Chondrocyte (in vitro differentiated cells): ENCODE results near the gene GAS2L1. TPM values are rescaled to one million over a fixed set of nuclear protein-coding genes. Genes with fewer than 3 reads are reported as not detected.
A peak's percentile ranks its signal among the peaks of the same experiment; 100 is the strongest.

Experiments used
- DNase-seq: peaks from one replicate; pipeline ENCODE4 v3.0.0; 2021; ENCODE audit warnings: mixed read lengths, low spot score
- H3K27ac Mint-ChIP-seq: one replicate; pipeline ENCODE4 v1.8.0; 2021; ENCODE audit warnings: mild to moderate bottlenecking, moderate library complexity, mixed read lengths; ENCODE audit not compliant: unreplicated experiment
- H3K27me3 Mint-ChIP-seq: 2 replicates; pipeline ENCODE4 v1.8.0; 2021; ENCODE audit warnings: low read depth, mixed read lengths
- H3K36me3 Mint-ChIP-seq: 2 replicates; pipeline ENCODE4 v1.8.0; 2021; ENCODE audit warnings: low read depth, mixed read lengths
- H3K4me1 Mint-ChIP-seq: 2 replicates; pipeline ENCODE4 v1.8.0; 2021; ENCODE audit warnings: low read depth, mild to moderate bottlenecking, mixed read lengths
- H3K4me3 Mint-ChIP-seq: one replicate; pipeline ENCODE4 v1.8.0; 2021; ENCODE audit warnings: mild to moderate bottlenecking, moderate library complexity, mixed read lengths; ENCODE audit not compliant: unreplicated experiment
- H3K9me3 Mint-ChIP-seq: 2 replicates; pipeline ENCODE4 v1.8.0; 2021; ENCODE audit warnings: low read depth, mixed read lengths
- total RNA-seq: library from RNA; stranded (reverse); gene quantifications from 3 replicates; pipeline ENCODE4 v1.2.1, GENCODE V29; 2021
- TF ChIP-seq, protein P1 (sequence below): fragments of 200-600 bp; sonication (generic); IDR thresholded peaks from 2 replicates; pipeline ENCODE4 v1.5.0; 2021; ENCODE audit warnings: antibody characterized with exemption, mild to moderate bottlenecking, moderate library complexity

GAS2L1 gene
- total RNA-seq, 1 donor from 2014 or later, result 34.5 TPM

GRCh38 chr22:29292379-29292778 lies 14.1 kb upstream of the GAS2L1 start:
- Mint-ChIP-seq H3K36me3 (peaks cover 45% of the 10 kb centered on the region), H3K27me3 (no peaks in the 10 kb centered on the region), H3K9me3 (no peaks in the 10 kb centered on the region), H3K27ac (no peak overlapping the region), H3K4me1 (no peaks in the 10 kb centered on the region), H3K4me3 (no peak overlapping the region)
- TF ChIP-seq, protein P1, sequence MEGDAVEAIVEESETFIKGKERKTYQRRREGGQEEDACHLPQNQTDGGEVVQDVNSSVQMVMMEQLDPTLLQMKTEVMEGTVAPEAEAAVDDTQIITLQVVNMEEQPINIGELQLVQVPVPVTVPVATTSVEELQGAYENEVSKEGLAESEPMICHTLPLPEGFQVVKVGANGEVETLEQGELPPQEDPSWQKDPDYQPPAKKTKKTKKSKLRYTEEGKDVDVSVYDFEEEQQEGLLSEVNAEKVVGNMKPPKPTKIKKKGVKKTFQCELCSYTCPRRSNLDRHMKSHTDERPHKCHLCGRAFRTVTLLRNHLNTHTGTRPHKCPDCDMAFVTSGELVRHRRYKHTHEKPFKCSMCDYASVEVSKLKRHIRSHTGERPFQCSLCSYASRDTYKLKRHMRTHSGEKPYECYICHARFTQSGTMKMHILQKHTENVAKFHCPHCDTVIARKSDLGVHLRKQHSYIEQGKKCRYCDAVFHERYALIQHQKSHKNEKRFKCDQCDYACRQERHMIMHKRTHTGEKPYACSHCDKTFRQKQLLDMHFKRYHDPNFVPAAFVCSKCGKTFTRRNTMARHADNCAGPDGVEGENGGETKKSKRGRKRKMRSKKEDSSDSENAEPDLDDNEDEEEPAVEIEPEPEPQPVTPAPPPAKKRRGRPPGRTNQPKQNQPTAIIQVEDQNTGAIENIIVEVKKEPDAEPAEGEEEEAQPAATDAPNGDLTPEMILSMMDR, result no peak
- DNase-seq, result no peak

GRCh38 chr22:29298641-29299040 lies 7.8 kb upstream of the GAS2L1 start:
- Mint-ChIP-seq H3K4me1 (peaks cover 5% of the 10 kb centered on the region), H3K4me3 (no peak overlapping the region), H3K9me3 (no peaks in the 10 kb centered on the region), H3K27ac (no peak overlapping the region), H3K36me3 (peaks cover 41% of the 10 kb centered on the region), H3K27me3 (no peaks in the 10 kb centered on the region)
- TF ChIP-seq, protein P1, result no peak
- DNase-seq, result no peak

GRCh38 chr22:29299136-29299900 lies 7.1 kb upstream of the GAS2L1 start:
- no peaks in the 10 kb centered on the region for H3K27me3 Mint-ChIP-seq
- H3K9me3 Mint-ChIP-seq, result no peaks in the 10 kb centered on the region
- H3K4me1 Mint-ChIP-seq, result peaks cover 5% of the 10 kb centered on the region
- H3K4me3 Mint-ChIP-seq, result no peak overlapping the region
- peaks cover 38% of the 10 kb centered on the region for H3K36me3 Mint-ChIP-seq
- H3K27ac Mint-ChIP-seq, result peak overlapping the region; percentile 32
- TF ChIP-seq, protein P1, result no peak
- no peak for DNase-seq

- Mint-ChIP-seq H3K4me3 (no peak overlapping the region), H3K9me3 (no peaks in the 10 kb centered on the region), H3K27me3 (no peaks in the 10 kb centered on the region), H3K27ac (peak overlapping the region; percentile 54), H3K36me3 (peaks cover 38% of the 10 kb centered on the region), H3K4me1 (peaks cover 5% of the 10 kb centered on the region)
- TF ChIP-seq, protein P1, result no peak
- no peak for DNase-seq
These were observed 6.0 kb upstream of the GAS2L1 start for GRCh38 chr22:29300467-29300806.

DNA sequence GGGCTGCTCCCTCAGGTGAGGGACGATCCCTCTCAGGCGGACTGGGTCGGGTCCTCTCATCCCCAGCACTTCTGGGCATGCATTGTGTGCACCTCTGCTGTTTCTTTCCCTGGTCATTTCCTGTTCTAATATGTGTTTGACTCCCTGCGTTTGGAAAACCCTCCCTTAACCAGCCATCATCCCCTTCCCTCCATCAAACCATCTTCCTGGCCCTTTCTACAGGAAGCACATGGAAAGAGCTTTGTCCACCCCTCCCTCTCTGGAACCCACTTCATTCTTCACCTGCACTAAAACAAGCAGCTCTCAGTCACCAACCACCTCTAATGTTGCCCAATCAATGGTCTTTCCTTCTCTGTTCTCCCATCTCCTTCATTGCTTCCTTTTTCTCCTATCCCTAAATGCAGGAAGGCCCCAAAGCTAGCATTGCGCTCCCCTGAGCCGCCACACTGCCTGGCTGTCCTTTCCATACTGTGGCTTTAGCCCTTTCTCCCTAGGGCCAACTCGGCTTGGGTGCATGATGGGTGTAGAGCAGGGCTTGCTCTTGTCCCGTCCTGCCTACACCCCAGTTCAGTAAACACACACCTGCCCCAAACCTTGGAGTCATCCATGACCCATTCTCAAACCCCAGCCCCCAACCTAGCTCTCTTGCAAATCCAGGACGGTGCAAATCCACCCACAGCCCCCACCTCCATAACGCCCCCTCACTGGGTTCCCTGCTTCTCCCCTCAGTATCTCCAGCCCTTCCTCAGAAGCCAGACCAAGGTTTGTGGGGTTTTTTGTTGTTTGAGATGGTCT lies 5.4 kb upstream of the GAS2L1 start:
- Mint-ChIP-seq H3K9me3 (no peaks in the 10 kb centered on the region), H3K36me3 (peaks cover 35% of the 10 kb centered on the region), H3K4me1 (peaks cover 7% of the 10 kb centered on the region), H3K4me3 (no peak overlapping the region), H3K27ac (peak overlapping the region; percentile 43), H3K27me3 (no peaks in the 10 kb centered on the region)
- no peak for DNase-seq
- TF ChIP-seq, protein P1, result no peak
